Mesenchymal stem cell (in vitro differentiated cells and primary cell): ENCODE data around the gene PSMD1.

Experiments
- DNase-seq: peaks from one replicate; pipeline ENCODE4 v3.0.0-alpha.2; 2013
- H2AFZ ChIP-seq: one replicate; pipeline ENCODE4 v1.6.1; 2013; ENCODE audit warnings: low read depth, mild to moderate bottlenecking, control low read depth, inconsistent platforms, low read length, moderate library complexity
- H2AK5ac ChIP-seq: 2 replicates; pipeline ENCODE4 v1.6.1; 2013; ENCODE audit warnings: low read length, moderate library complexity, mild to moderate bottlenecking, inconsistent platforms; ENCODE audit not compliant: severe bottlenecking
- H2BK120ac ChIP-seq: one replicate; pipeline ENCODE4 v1.6.1; 2013; ENCODE audit warnings: low read depth, mild to moderate bottlenecking, inconsistent platforms, low read length, moderate library complexity
- H2BK12ac ChIP-seq, 2 experiments: one replicate each; pipeline ENCODE4 v1.6.1; 2013; ENCODE audit warnings: inconsistent platforms in 2 of 2, low read length in 2 of 2, mild to moderate bottlenecking in 2 of 2, moderate library complexity in 2 of 2, control low read depth in 1 of 2
- H2BK15ac ChIP-seq: one replicate; pipeline ENCODE4 v1.6.1; 2013; ENCODE audit warnings: mild to moderate bottlenecking, low read depth, inconsistent platforms; ENCODE audit not compliant: poor library complexity, severe bottlenecking
- H2BK5ac ChIP-seq: 2 replicates; pipeline ENCODE4 v1.6.1; 2013; ENCODE audit warnings: low read depth, mild to moderate bottlenecking, low read length, control low read depth, inconsistent platforms; ENCODE audit not compliant: poor library complexity, severe bottlenecking
- H3K14ac ChIP-seq, 2 experiments: one replicate each; pipeline ENCODE4 v1.6.1; 2013; ENCODE audit warnings: inconsistent platforms in 2 of 2, low read length in 2 of 2, control low read depth in 1 of 2, mild to moderate bottlenecking in 1 of 2, moderate library complexity in 1 of 2
- H3K18ac ChIP-seq, 2 experiments: one replicate each; pipeline ENCODE4 v1.6.1; 2013; ENCODE audit warnings: inconsistent platforms in 2 of 2, low read length in 2 of 2, control low read depth in 1 of 2, low read depth in 1 of 2, mild to moderate bottlenecking in 1 of 2
- H3K23ac ChIP-seq, 2 experiments: one replicate each; pipeline ENCODE4 v1.6.1; 2013; ENCODE audit warnings: inconsistent platforms in 2 of 2, low read length in 2 of 2, mild to moderate bottlenecking in 2 of 2, moderate library complexity in 2 of 2, control low read depth in 1 of 2
- H3K27ac ChIP-seq: 2 replicates; pipeline ENCODE4 v1.5.1; 2013; ENCODE audit warnings: mild to moderate bottlenecking, moderate library complexity, low read length, control low read depth, inconsistent platforms; ENCODE audit not compliant: poor library complexity, severe bottlenecking
- H3K27me3 ChIP-seq, 2 experiments: 2 replicates each; pipeline versions ENCODE4 v1.6.1 to v1.7.0; 2013; ENCODE audit warnings: low read length in 2 of 2, mild to moderate bottlenecking in 2 of 2, moderate library complexity in 2 of 2, control low read depth in 1 of 2, inconsistent platforms in 1 of 2; ENCODE audit not compliant: control insufficient read depth in 1 of 2, insufficient read depth in 1 of 2
- H3K36me3 ChIP-seq, 2 experiments: 2 replicates each; pipeline versions ENCODE4 v1.6.1 to v1.7.0; 2013; ENCODE audit warnings: low read length in 2 of 2, control low read depth in 1 of 2, inconsistent platforms in 1 of 2, low read depth in 1 of 2, mild to moderate bottlenecking in 1 of 2; ENCODE audit not compliant: insufficient read depth in 2 of 2, control insufficient read depth in 1 of 2
- H3K4ac ChIP-seq, 2 experiments: one replicate each; pipeline ENCODE4 v1.6.1; 2013; ENCODE audit warnings: inconsistent platforms in 2 of 2, low read length in 2 of 2, mild to moderate bottlenecking in 2 of 2, moderate library complexity in 2 of 2, control low read depth in 1 of 2, low read depth in 1 of 2
- H3K4me1 ChIP-seq: 2 replicates; pipeline ENCODE4 v1.6.1; 2013; ENCODE audit warnings: low read depth, low read length, control low read depth; ENCODE audit not compliant: control insufficient read depth, insufficient read depth
- H3K4me2 ChIP-seq: 2 replicates; pipeline ENCODE4 v1.6.1; 2013; ENCODE audit warnings: low read length, mild to moderate bottlenecking, inconsistent platforms; ENCODE audit not compliant: poor library complexity, severe bottlenecking
- H3K4me3 ChIP-seq, 2 experiments: 2 replicates each; pipeline versions ENCODE4 v1.5.1 to v1.7.0; 2013; ENCODE audit warnings: low read length in 2 of 2, mild to moderate bottlenecking in 2 of 2, control low read depth in 1 of 2, low read depth in 1 of 2; ENCODE audit not compliant: insufficient read depth in 1 of 2
- H3K79me1 ChIP-seq: replicated peaks from 2 replicates; pipeline ENCODE4 v1.6.1; 2013; ENCODE audit warnings: mild to moderate bottlenecking, control low read depth, low read length, inconsistent platforms; ENCODE audit not compliant: poor library complexity, severe bottlenecking
- H3K9ac ChIP-seq: 2 replicates; pipeline ENCODE4 v1.7.0; 2013; ENCODE audit warnings: mild to moderate bottlenecking, low read length, moderate library complexity
- H3K9me3 ChIP-seq: 2 replicates; pipeline ENCODE4 v1.7.0; 2013; ENCODE audit warnings: mild to moderate bottlenecking, low read length; ENCODE audit not compliant: control insufficient read depth
- H4K8ac ChIP-seq: one replicate; pipeline ENCODE4 v1.6.1; 2013; ENCODE audit warnings: inconsistent platforms, mild to moderate bottlenecking, low read length, moderate library complexity
- H4K91ac ChIP-seq: one replicate; pipeline ENCODE4 v1.6.1; 2013; ENCODE audit warnings: mild to moderate bottlenecking, low read length, inconsistent platforms
- WGBS: methylation state at CpG from one replicate; pipeline ENCODE4 v1.1.7; 2013; ENCODE audit warnings: mixed read lengths; 5-methylcytosine and 5-hydroxymethylcytosine counted together

PSMD1 gene

GRCh38 chr2:231185050-231185725 is 128.5 kb downstream of the PSMD1 start:
- H3K4me2 ChIP-seq = no peak overlapping the region
- H3K79me1 ChIP-seq = no peaks in the 10 kb centered on the region
- no peak overlapping the region for H3K4me3 ChIP-seq
- peak overlapping the region; percentile 96 to 98 for H2BK12ac ChIP-seq
- peak overlapping the region; percentile 59 to 88 for H3K18ac ChIP-seq
- peaks cover 24% of the 10 kb centered on the region for H3K4me1 ChIP-seq
- H2BK120ac ChIP-seq = peak overlapping the region; percentile 83
- H4K91ac ChIP-seq = peak overlapping the region; percentile 92
- H3K14ac ChIP-seq = peak overlapping the region in 1 of 2 experiments; percentile 94
- no peak overlapping the region for H3K27ac ChIP-seq
- no peak for DNase-seq
- H2AK5ac ChIP-seq = peak overlapping the region; percentile 66
- peak overlapping the region; percentile 92 for H2BK15ac ChIP-seq
- H3K9me3 ChIP-seq = no peaks in the 10 kb centered on the region
- H3K36me3 ChIP-seq = no peaks in the 10 kb centered on the region
- H2BK5ac ChIP-seq = peak overlapping the region; percentile 10
- H3K9ac ChIP-seq = no peak overlapping the region
- WGBS = 82% methylated on average over 11 of the region's 11 CpGs
- H4K8ac ChIP-seq = peak overlapping the region; percentile 82
- peak overlapping the region; percentile 64 to 79 for H3K4ac ChIP-seq
- H3K27me3 ChIP-seq = no peaks in the 10 kb centered on the region
- H2AFZ ChIP-seq = no peak overlapping the region
- H3K23ac ChIP-seq = no peak overlapping the region

GRCh38 chr2:231185886-231186285 is 129.2 kb downstream of the PSMD1 start:
- no peaks in the 10 kb centered on the region for H3K79me1 ChIP-seq
- H3K27me3 ChIP-seq = no peaks in the 10 kb centered on the region
- H4K91ac ChIP-seq = peak overlapping the region; percentile 92
- H3K4ac ChIP-seq = peak overlapping the region; percentile 64 to 79
- peak overlapping the region; percentile 59 to 88 for H3K18ac ChIP-seq
- H3K14ac ChIP-seq = peak overlapping the region in 1 of 2 experiments; percentile 67
- H3K23ac ChIP-seq = no peak overlapping the region
- WGBS = 96% methylated on average over 3 of the region's 4 CpGs
- H2BK12ac ChIP-seq = peak overlapping the region; percentile 96 to 98
- DNase-seq = no peak
- no peak overlapping the region for H3K27ac ChIP-seq
- H3K9ac ChIP-seq = no peak overlapping the region
- no peak overlapping the region for H2AFZ ChIP-seq
- H3K4me1 ChIP-seq = peaks cover 30% of the 10 kb centered on the region
- peak overlapping the region; percentile 92 for H2BK15ac ChIP-seq
- peak overlapping the region; percentile 83 for H2BK120ac ChIP-seq
- no peaks in the 10 kb centered on the region for H3K9me3 ChIP-seq
- H3K4me2 ChIP-seq = no peak overlapping the region
- H3K4me3 ChIP-seq = no peak overlapping the region
- H2BK5ac ChIP-seq = no peak overlapping the region
- H3K36me3 ChIP-seq = no peaks in the 10 kb centered on the region
- peak overlapping the region; percentile 59 for H2AK5ac ChIP-seq
- H4K8ac ChIP-seq = peak overlapping the region; percentile 82

- H2BK5ac ChIP-seq = no peak overlapping the region
- H2AFZ ChIP-seq = no peak overlapping the region
- no peak overlapping the region for H3K9ac ChIP-seq
- no peaks in the 10 kb centered on the region for H3K79me1 ChIP-seq
- peak overlapping the region; percentile 82 for H4K8ac ChIP-seq
- peak overlapping the region; percentile 59 for H2AK5ac ChIP-seq
- H3K4me2 ChIP-seq = no peak overlapping the region
- 87% methylated on average over 7 of the region's 7 CpGs for WGBS
- peak overlapping the region; percentile 100 for H2BK15ac ChIP-seq
- H2BK120ac ChIP-seq = peak overlapping the region; percentile 54
- peak overlapping the region; percentile 64 to 79 for H3K4ac ChIP-seq
- H3K23ac ChIP-seq = no peak overlapping the region
- no peak overlapping the region for H3K27ac ChIP-seq
- H3K9me3 ChIP-seq = no peaks in the 10 kb centered on the region
- H2BK12ac ChIP-seq = peak overlapping the region; percentile 96 to 98
- H3K36me3 ChIP-seq = no peaks in the 10 kb centered on the region
- DNase-seq = no peak
- peak overlapping the region; percentile 92 for H4K91ac ChIP-seq
- H3K14ac ChIP-seq = no peak overlapping the region
- H3K18ac ChIP-seq = peak overlapping the region; percentile 59 to 73
- H3K4me1 ChIP-seq = peaks cover 31% of the 10 kb centered on the region
- no peak overlapping the region for H3K4me3 ChIP-seq
- H3K27me3 ChIP-seq = no peaks in the 10 kb centered on the region
Measured at GRCh38 chr2:231186325-231186724, 129.7 kb downstream of the PSMD1 start.

DNA sequence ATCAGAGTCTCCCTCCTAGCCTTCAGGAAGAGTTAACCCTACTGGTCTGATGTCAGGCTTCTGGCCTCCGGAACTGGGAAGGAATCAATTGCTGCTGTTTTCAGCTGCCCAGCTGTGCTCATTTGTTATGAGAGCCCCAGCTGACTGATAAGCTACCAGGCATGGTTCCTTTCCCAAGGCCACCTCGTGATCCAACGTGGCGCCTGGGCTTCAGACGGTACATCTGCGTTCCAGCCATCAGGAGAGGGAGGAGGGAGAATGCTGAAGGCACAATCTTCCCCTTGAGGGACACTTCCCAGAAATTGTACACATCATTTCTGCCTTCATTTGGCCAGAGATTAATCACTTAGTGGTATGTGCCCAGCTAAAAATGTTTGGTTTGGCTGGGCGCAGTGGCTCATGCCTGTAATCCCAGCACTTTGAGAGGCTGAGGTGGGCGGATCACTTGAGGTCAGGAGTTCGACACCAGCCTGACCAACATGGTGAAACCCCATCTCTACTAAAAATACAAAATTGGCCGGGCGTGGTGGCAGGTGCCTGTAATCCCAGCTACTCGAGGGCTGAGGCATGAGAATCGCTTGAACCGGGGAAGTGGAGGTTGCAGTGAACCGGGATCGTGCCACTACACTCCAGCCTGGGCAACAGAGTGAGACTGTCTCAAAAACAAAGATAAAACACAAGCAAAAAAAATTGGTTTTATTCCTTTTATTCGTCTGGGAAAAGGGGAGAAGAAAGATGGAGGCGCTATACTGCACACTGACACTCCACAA is 131.3 kb downstream of the PSMD1 start:
- H3K4me3 ChIP-seq = no peak overlapping the region
- peak overlapping the region; percentile 63 for H3K9ac ChIP-seq
- H2BK15ac ChIP-seq = no peak overlapping the region
- H3K4ac ChIP-seq = peak overlapping the region; percentile 54 to 93
- H3K23ac ChIP-seq = no peak overlapping the region
- H3K79me1 ChIP-seq = no peaks in the 10 kb centered on the region
- H3K27ac ChIP-seq = no peak overlapping the region
- 80% methylated on average over 16 of the region's 18 CpGs for WGBS
- H3K9me3 ChIP-seq = no peaks in the 10 kb centered on the region
- no peaks in the 10 kb centered on the region for H3K36me3 ChIP-seq
- H3K27me3 ChIP-seq = no peaks in the 10 kb centered on the region
- peak overlapping the region; percentile 87 for H4K91ac ChIP-seq
- H3K4me1 ChIP-seq = peaks cover 35% of the 10 kb centered on the region
- no peak overlapping the region for H4K8ac ChIP-seq
- no peak overlapping the region for H3K14ac ChIP-seq
- peak overlapping the region; percentile 99 for H2BK120ac ChIP-seq
- H3K4me2 ChIP-seq = no peak overlapping the region
- H3K18ac ChIP-seq = peak overlapping the region; percentile 93
- H2AFZ ChIP-seq = no peak overlapping the region
- H2BK12ac ChIP-seq = peak overlapping the region; percentile 1 to 71
- no peak overlapping the region for H2BK5ac ChIP-seq
- DNase-seq = peak; percentile 89
- no peak overlapping the region for H2AK5ac ChIP-seq
